DOHH2 (cell line): Measurements from ENCODE around the gene SP9.
"Not testable (repeated sequence)": the region's sequence is repeated elsewhere in the genome, so short reads cannot be mapped to it uniquely, and the experiment has no call there.

Source experiments
- CTCF ChIP-seq: fragments of 200-600 bp; sonication (generic); IDR thresholded peaks from one replicate; pipeline ENCODE4 v1.5.1; 2014; ENCODE audit warnings: antibody characterized with exemption, mild to moderate bottlenecking, low read depth, low read length; ENCODE audit not compliant: poor library complexity, severe bottlenecking
- EZH2phosphoT487 ChIP-seq: fragments of 200-600 bp; sonication (generic); IDR thresholded peaks from 2 replicates; pipeline ENCODE4 v1.6.1; 2017; ENCODE audit warnings: borderline replicate concordance, mild to moderate bottlenecking, antibody characterized with exemption, low read length, moderate library complexity, mixed read lengths

GRCh38 chr2:174363492-174364225 lies 28.9 kb downstream of the SP9 start:
- not testable (repeated sequence) for TF ChIP-seq CTCF, EZH2phosphoT487
